Measurements from ENCODE around the gene AHDC1. TPM values are rescaled to one million over a fixed set of nuclear protein-coding genes. Genes with fewer than 3 reads are reported as not detected.

The AHDC1 gene
- total and polyA plus RNA-seq, 12 donors, result 17.0 to 53.1 (median 40.7) TPM

DNA sequence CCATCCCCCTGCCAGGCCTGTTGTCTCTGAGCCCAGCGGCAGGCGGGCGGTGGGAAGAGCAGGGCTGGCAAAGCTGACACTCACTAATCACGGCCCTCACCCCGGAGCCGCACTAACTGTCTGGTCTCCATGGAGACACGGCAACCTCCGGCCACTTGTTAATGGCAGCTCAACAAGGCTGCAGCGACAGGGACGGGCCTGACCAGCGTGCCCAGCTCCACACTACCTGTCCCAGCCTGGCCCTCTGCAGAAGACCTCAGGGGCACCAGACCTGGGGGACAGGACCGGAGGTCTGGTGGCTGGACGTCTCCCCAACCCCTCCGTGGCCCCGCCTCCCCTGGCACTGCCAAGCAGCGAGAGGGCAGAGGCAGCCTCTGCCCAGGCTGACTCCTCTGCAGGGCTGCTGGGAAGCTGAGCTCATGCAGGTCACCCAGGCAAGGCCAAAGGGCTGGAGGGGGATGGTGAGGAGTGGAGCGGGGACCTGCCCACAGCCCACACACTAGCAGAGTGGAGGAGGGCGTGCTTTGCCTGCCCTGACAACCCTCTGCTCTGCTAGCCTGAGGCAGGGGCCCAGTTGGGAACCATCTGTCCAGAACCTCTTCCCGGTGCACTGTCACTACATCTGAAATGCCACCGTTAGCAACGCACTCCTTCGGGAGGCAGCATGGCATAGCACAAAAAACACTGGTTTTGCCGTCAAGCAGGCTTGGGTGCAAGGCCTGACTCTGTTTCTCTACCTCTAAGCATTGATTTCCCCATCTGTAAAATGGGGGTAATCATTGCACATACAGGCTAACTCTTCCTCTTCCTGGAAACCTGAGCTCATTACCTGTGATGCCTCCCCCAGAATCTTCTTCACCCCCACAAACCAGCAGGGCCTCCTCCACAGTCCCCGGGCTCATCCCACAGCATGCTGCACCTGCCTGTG, 84.3 kb downstream of the AHDC1 start:
- Histone ChIP-seq H3K4me3 (peak overlapping the region in 1 of 10 donors; percentile 9), H3K36me3 (no peaks in the 10 kb centered on the region), H3K9me3 (no peaks in the 10 kb centered on the region), H3K4me1 (peaks cover 46 to 96% (median 73%) of the 10 kb centered on the region in 9 donors), H3K27ac (peak overlapping the region; percentile 34 to 87 (median 74)), H3K27me3 (no peaks in the 10 kb centered on the region)
- peak in 1 of 2 donors; percentile 71 for DNase-seq
- peak in 6 of 8 donors; percentile 23 to 67 (median 46) for ATAC-seq
- 45 to 61% methylated on average over 24 of the region's 24 CpGs for WGBS, 2 donors
- TF ChIP-seq, protein P1, sequence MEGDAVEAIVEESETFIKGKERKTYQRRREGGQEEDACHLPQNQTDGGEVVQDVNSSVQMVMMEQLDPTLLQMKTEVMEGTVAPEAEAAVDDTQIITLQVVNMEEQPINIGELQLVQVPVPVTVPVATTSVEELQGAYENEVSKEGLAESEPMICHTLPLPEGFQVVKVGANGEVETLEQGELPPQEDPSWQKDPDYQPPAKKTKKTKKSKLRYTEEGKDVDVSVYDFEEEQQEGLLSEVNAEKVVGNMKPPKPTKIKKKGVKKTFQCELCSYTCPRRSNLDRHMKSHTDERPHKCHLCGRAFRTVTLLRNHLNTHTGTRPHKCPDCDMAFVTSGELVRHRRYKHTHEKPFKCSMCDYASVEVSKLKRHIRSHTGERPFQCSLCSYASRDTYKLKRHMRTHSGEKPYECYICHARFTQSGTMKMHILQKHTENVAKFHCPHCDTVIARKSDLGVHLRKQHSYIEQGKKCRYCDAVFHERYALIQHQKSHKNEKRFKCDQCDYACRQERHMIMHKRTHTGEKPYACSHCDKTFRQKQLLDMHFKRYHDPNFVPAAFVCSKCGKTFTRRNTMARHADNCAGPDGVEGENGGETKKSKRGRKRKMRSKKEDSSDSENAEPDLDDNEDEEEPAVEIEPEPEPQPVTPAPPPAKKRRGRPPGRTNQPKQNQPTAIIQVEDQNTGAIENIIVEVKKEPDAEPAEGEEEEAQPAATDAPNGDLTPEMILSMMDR (IDR thresholded peaks at IDR 0.05), result peak in 1 of 9 donors; percentile 7
- intact Hi-C loops (cut with DNase I), result loop anchor here in 2 of 10 donors (1.0 to 10.0 kb wide), 2 partner anchors 49 to 85 kb away; partner anchors contain the start of gene AHDC1 (in 1 of the 2)

DNA sequence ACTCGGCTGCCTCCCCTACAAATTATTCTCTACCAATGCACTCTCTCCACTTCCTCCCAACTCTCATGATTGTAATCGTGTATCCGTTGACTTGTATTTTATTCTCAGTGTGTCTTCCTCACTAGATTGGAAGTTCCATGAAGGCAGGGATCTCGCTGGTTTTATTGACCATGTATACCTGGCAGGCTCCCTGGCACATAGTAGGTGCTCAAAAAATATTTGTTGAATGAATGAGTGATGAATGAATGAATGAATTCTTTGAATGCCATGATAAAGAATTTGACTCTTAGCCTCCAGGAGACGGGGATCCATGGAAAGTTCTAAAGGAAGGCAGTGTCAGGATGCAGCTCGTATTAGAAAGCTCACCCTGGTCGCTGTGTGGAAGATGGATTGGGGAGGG, 85.1 kb downstream of the AHDC1 start:
- Histone ChIP-seq H3K27ac (peak overlapping the region in 9 of 10 donors; percentile 41 to 87 (median 74)), H3K4me1 (peaks cover 46 to 98% (median 69%) of the 10 kb centered on the region in 9 donors), H3K27me3 (no peaks in the 10 kb centered on the region), H3K36me3 (no peaks in the 10 kb centered on the region), H3K9me3 (no peaks in the 10 kb centered on the region), H3K4me3 (no peak overlapping the region)
- DNase-seq (no peak), ATAC-seq (no peak)
- 91 to 92% methylated on average over 7 of the region's 7 CpGs for WGBS, 2 donors
- intact Hi-C loops (cut with DNase I), result loop anchor here in 1 of 10 donors (1.0 kb wide), 1 partner anchor 49 kb away; no protein-coding TSS in a partner anchor
- TF ChIP-seq, protein P1 (IDR thresholded peaks at IDR 0.05), result no peak

DNA sequence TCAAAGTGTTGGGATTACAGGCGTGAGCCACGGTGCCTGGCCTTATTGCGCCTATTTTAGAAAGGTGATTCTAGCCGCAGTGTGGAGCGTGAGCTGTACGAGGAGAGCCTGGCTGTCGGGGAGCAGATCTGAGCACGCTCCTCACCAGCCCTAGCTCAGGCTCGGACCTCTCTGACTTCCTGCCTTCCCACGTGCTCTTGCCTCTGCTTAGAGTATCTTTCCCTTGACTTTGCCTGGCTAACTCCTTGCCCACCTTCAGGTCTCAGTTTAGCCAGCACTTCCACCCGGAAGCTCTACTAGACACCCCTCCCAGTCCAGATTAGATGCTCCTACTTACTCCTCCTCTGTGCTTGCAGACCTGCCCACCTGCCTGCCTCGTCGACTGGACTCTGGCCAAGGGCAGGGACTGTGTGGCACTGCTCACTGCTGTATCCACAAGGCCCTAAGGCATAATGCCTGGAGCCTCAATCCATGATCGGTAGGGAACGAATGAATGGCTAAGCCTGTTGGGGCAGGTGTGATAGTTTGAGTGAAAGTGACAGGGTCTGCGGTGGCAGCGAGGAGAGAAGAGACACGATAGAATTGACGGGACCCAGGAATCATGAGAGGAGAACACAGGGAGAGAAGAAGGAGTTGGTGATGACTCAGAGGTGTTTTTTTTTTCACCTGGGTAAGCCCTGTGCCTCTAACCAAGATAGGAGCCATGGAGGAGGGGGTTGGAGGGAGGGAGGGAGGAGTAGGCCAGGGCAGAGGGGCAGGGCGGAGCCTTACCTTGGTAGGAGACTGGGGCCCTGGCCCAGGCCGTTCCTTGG, 85.8 kb downstream of the AHDC1 start:
- peaks cover 43 to 97% (median 68%) of the 10 kb centered on the region in 9 donors for H3K4me1 ChIP-seq

More for the DNA sequence above, 85.8 kb downstream of the AHDC1 start:
- no peaks in the 10 kb centered on the region for H3K27me3 ChIP-seq
- no peak for ATAC-seq
- DNase-seq, result no peak
- no peak overlapping the region for H3K4me3 ChIP-seq
- TF ChIP-seq, protein P1 (IDR thresholded peaks at IDR 0.05), result no peak
- peak overlapping the region; percentile 42 to 87 (median 68) for H3K27ac ChIP-seq
- 71 to 80% methylated on average over 21 of the region's 21 CpGs for WGBS, 2 donors
- no peaks in the 10 kb centered on the region for H3K36me3 ChIP-seq
- H3K9me3 ChIP-seq, result no peaks in the 10 kb centered on the region
- intact Hi-C loops (cut with DNase I), result no loop called here
